H1 (cell line): ENCODE data around the gene TMEM181. TPM values are rescaled to one million over a fixed set of nuclear protein-coding genes. Genes with fewer than 3 reads are reported as not detected.

Experiments
- CTCF ChIA-PET: fragments of 300-600 bp; sonication (Branson Sonifier 250); formaldehyde crosslinking; loops from one replicate; lab custom pipeline; 2021; ENCODE audit not compliant: partially characterized antibody; lab: Charles Lee
- POLR2A ChIA-PET: fragments of 300-600 bp; sonication (Branson Sonifier 250); formaldehyde crosslinking; loops from one replicate; lab custom pipeline; 2021; ENCODE audit warnings: inconsistent platforms; ENCODE audit not compliant: partially characterized antibody; lab: Charles Lee
- DNase-seq, 2 experiments: peaks; one replicate each; pipeline versions ENCODE4 v3.0.0 to v3.0.0-alpha.2; 2010 to 2022; ENCODE audit warnings: low spot score in 2 of 2, low read depth in 1 of 2, mixed read lengths in 1 of 2
- FAIRE-seq: peaks from 2 replicates; lab custom pipeline; 2011; peaks lifted over from hg19 to GRCh38; lab: Jason Lieb, UNC
- H2AFZ ChIP-seq: 2 replicates; pipeline ENCODE4 v1.8.1; 2012; ENCODE audit warnings: low read length, inconsistent platforms
- H2AK5ac ChIP-seq: 2 replicates; pipeline ENCODE4 v1.6.1; 2013; ENCODE audit warnings: low read depth, low read length
- H2BK120ac ChIP-seq: replicated peaks from 2 replicates; pipeline ENCODE3; 2013; ENCODE audit warnings: low read depth, low read length, inconsistent platforms
- H2BK12ac ChIP-seq: 2 replicates; pipeline ENCODE4 v1.6.1; 2013; ENCODE audit warnings: low read depth, low read length
- H2BK15ac ChIP-seq: 2 replicates; pipeline ENCODE4 v1.6.1; 2013; ENCODE audit warnings: low read length
- H2BK20ac ChIP-seq: 2 replicates; pipeline ENCODE4 v1.6.1; 2013; ENCODE audit warnings: low read length
- H2BK5ac ChIP-seq: 2 replicates; pipeline ENCODE4 v1.6.1; 2013; ENCODE audit warnings: low read depth, low read length
- H3K14ac ChIP-seq: 2 replicates; pipeline ENCODE4 v1.6.1; 2013; ENCODE audit warnings: inconsistent platforms; ENCODE audit not compliant: insufficient read length
- H3K18ac ChIP-seq: 2 replicates; pipeline ENCODE4 v1.6.1; 2013; ENCODE audit warnings: low read length; ENCODE audit errors: extremely low read depth
- H3K23ac ChIP-seq: 2 replicates; pipeline ENCODE4 v1.6.1; 2013; ENCODE audit warnings: inconsistent platforms; ENCODE audit not compliant: insufficient read length
- H3K23me2 ChIP-seq: 2 replicates; pipeline ENCODE4 v1.6.1; 2013; ENCODE audit warnings: low read depth, low read length
- H3K27ac ChIP-seq: 2 replicates; pipeline ENCODE4 v1.6.1; 2011; ENCODE audit warnings: low read depth, low read length, inconsistent platforms
- H3K27me3 ChIP-seq, 4 experiments: replicated peaks in 1 of 4; 1 replicate in 1 of 4; 2 replicates in 3 of 4; pipeline versions ENCODE4 v1.6.1 to v1.8.1; 2011 to 2013; ENCODE audit warnings: low read length in 3 of 4, mild to moderate bottlenecking in 3 of 4, inconsistent platforms in 2 of 4, mixed read lengths in 2 of 4, moderate library complexity in 1 of 4; ENCODE audit not compliant: control insufficient read depth in 3 of 4, insufficient read depth in 3 of 4; ENCODE audit errors: extremely low read depth in 1 of 4
- H3K36me3 ChIP-seq, 4 experiments: 2 replicates each; pipeline versions ENCODE4 v1.6.1 to v1.8.1; 2011 to 2013; ENCODE audit warnings: mild to moderate bottlenecking in 4 of 4, low read length in 3 of 4, moderate library complexity in 2 of 4, control low read depth in 1 of 4, inconsistent platforms in 1 of 4; ENCODE audit not compliant: insufficient read depth in 4 of 4, control insufficient read depth in 2 of 4
- H3K4ac ChIP-seq: replicated peaks from 2 replicates; pipeline ENCODE3; 2013; ENCODE audit warnings: low read length, low read depth, mixed read lengths, inconsistent platforms; ENCODE audit not compliant: insufficient read length
- H3K4me1 ChIP-seq, 4 experiments: replicated peaks in 1 of 4; 1 replicate in 1 of 4; 2 replicates in 3 of 4; pipeline versions ENCODE4 v1.6.1 to v1.8.1; 2011 to 2013; ENCODE audit warnings: low read length in 3 of 4, inconsistent platforms in 2 of 4, mixed read lengths in 1 of 4; ENCODE audit not compliant: insufficient read depth in 4 of 4, control insufficient read depth in 3 of 4
- H3K4me2 ChIP-seq, 2 experiments: 2 replicates each; pipeline versions ENCODE4 v1.6.1 to v1.8.1; 2011 to 2013; ENCODE audit warnings: low read depth in 2 of 2, low read length in 2 of 2, control low read depth in 1 of 2, inconsistent platforms in 1 of 2, mild to moderate bottlenecking in 1 of 2; ENCODE audit not compliant: insufficient read depth in 1 of 2
- H3K4me3 ChIP-seq, 4 experiments: fragments of 200-600, 300-600 bp in 1 of 4; sonication (generic), shearing (Covaris generic), sonication (Bioruptor Twin) in 1 of 4; 2 replicates each; pipeline versions ENCODE4 v1.5.1 to v1.8.1; 2011 to 2016; ENCODE audit warnings: low read length in 4 of 4, low read depth in 3 of 4, control low read depth in 2 of 4, inconsistent platforms in 2 of 4, mild to moderate bottlenecking in 2 of 4, mixed read lengths in 1 of 4, moderate library complexity in 1 of 4; ENCODE audit not compliant: insufficient read depth in 2 of 4; ENCODE audit errors: extremely low read depth in 1 of 4
- H3K56ac ChIP-seq: replicated peaks from 2 replicates; pipeline ENCODE3; 2013; ENCODE audit warnings: low read depth, mild to moderate bottlenecking, mixed read lengths, low read length, inconsistent platforms; ENCODE audit not compliant: insufficient read length
- H3K79me1 ChIP-seq: 2 replicates; pipeline ENCODE4 v1.6.1; 2013; ENCODE audit warnings: low read depth, low read length, control low read depth
- H3K79me2 ChIP-seq, 2 experiments: 2 replicates each; pipeline versions ENCODE4 v1.6.1 to v1.8.1; 2012 to 2013; ENCODE audit warnings: low read length in 2 of 2, mild to moderate bottlenecking in 2 of 2, inconsistent platforms in 1 of 2; ENCODE audit not compliant: insufficient read depth in 2 of 2, control insufficient read depth in 1 of 2
- H3K9ac ChIP-seq, 4 experiments: replicated peaks in 1 of 4; 1 replicate in 1 of 4; 2 replicates in 3 of 4; pipeline versions ENCODE4 v1.6.1 to v1.8.1; 2011 to 2013; ENCODE audit warnings: low read depth in 3 of 4, low read length in 3 of 4, control low read depth in 2 of 4, mild to moderate bottlenecking in 2 of 4, moderate library complexity in 2 of 4, inconsistent platforms in 1 of 4; ENCODE audit errors: extremely low read depth in 1 of 4
- H3K9me3 ChIP-seq, 2 experiments: 2 replicates each; pipeline versions ENCODE4 v1.6.1 to v1.8.1; 2012 to 2013; ENCODE audit warnings: mild to moderate bottlenecking in 2 of 2, moderate library complexity in 2 of 2, control low read depth in 1 of 2, inconsistent platforms in 1 of 2, low read depth in 1 of 2, low read length in 1 of 2, mixed read lengths in 1 of 2; ENCODE audit not compliant: insufficient read depth in 2 of 2
- H4K20me1 ChIP-seq, 2 experiments: replicated peaks in 1 of 2; 2 replicates each; pipeline versions ENCODE3 to v1.8.1; 2011 to 2013; ENCODE audit warnings: inconsistent platforms in 2 of 2, low read length in 2 of 2, mild to moderate bottlenecking in 1 of 2; ENCODE audit not compliant: insufficient read depth in 2 of 2, control insufficient read depth in 1 of 2
- H4K5ac ChIP-seq: 2 replicates; pipeline ENCODE4 v1.6.1; 2013; ENCODE audit warnings: low read length, low read depth, mixed read lengths, inconsistent platforms; ENCODE audit not compliant: insufficient read length
- H4K8ac ChIP-seq: 2 replicates; pipeline ENCODE4 v1.8.0; 2013; ENCODE audit warnings: mild to moderate bottlenecking, moderate library complexity, low read length, inconsistent platforms; ENCODE audit not compliant: insufficient read depth; ENCODE audit errors: extremely low read depth
- H4K91ac ChIP-seq: replicated peaks from 2 replicates; pipeline ENCODE3; 2013; ENCODE audit warnings: low read length, mixed read lengths, inconsistent platforms; ENCODE audit not compliant: insufficient read length
- SAP30 ChIP-seq: fragments of 300-600 bp; sonication (generic); IDR thresholded peaks from 2 replicates; pipeline ENCODE4 v1.7.1; 2012; ENCODE audit warnings: low read length, moderate library complexity, mild to moderate bottlenecking, inconsistent platforms; ENCODE audit not compliant: insufficient read depth, insufficient replicate concordance
- SUZ12 ChIP-seq: fragments of 200-600 bp; sonication (generic); IDR thresholded peaks from 2 replicates; pipeline ENCODE4 v1.6.1; 2012; ENCODE audit warnings: mild to moderate bottlenecking, inconsistent platforms, low read length, moderate library complexity, mixed read lengths
- WGBS, 2 experiments: shearing (Covaris generic) in 1 of 2; methylation state at CpG; one replicate each; pipeline versions ENCODE4 v1.1.6 to v1.1.7; 2013 to 2015; ENCODE audit warnings: low lambda C conversion rate in 2 of 2, mixed read lengths in 2 of 2, inconsistent platforms in 1 of 2, low coverage in 1 of 2, missing lambda C conversion rate in 1 of 2; ENCODE audit not compliant: insufficient replicate concordance in 2 of 2, insufficient coverage in 1 of 2, insufficient read length in 1 of 2; ENCODE audit errors: extremely low coverage in 1 of 2, missing lambda C conversion rate in 1 of 2; 5-methylcytosine and 5-hydroxymethylcytosine counted together
- polyA plus RNA-seq, 7 experiments: library from polyadenylated mRNA; depleted of rRNA in 3 of 7; stranded (reverse) in 5 of 7; unstranded in 2 of 7; fragments of >200 nt in 5 of 7; fragments of 200-250 nt in 2 of 7; gene quantifications; 1 replicate in 5 of 7; 2 replicates in 1 of 7; 4 replicates in 1 of 7; pipeline versions ENCODE4 v1.2.1 to v1.2.3, GENCODE V29; 2011 to 2013; ENCODE audit warnings: missing spikeins in 2 of 7, mixed read lengths in 2 of 7
- total RNA-seq: library from RNA; stranded (reverse); fragmentation: NEBNext Ultra II Directional; extraction: Animal tissue kit (Norgen Biotek cat#: 25700); gene quantifications from 2 replicates; pipeline ENCODE4 v1.2.1, GENCODE V29; 2021
- TF ChIP-seq, protein P1 (sequence below): IDR thresholded peaks from 2 replicates; pipeline ENCODE4 v1.6.1; 2011; ENCODE audit warnings: low read length, improper control_type of control experiment

TMEM181 gene
- total and polyA plus RNA-seq, 2 of the 8 experiments (the other 6 are each of a cell fraction or from before 2014, with no cell fraction given) = 8.6 to 19.0 TPM

DNA sequence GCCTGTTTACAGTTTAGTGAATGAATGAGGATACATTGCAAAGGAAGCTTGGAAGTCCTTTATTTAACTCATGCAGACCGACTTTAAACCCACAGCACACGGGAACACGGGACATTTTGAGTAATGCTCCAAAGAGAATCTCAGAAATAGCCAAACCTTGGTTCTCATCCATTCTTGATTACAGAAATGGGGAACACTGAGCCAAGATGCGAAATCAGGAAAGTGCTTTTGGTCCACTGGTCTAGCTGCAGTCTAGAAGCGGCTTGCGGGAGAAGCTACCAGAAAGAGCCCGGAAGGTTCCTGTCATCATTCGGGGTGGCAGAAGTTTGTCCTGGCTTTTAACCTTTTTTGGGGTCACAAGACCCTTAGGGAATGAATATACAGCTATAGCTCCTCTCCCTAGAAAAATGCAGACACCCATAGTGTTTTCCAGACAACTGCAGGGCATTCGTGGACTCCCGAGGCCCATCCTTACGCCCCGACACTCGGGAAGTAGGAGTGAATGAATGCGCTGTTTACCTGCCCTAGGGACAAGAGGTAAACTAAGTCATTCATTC, 475 bp upstream of the TMEM181 start:
- peak overlapping the region; percentile 55 for H2AFZ ChIP-seq
- no peak for TF ChIP-seq SAP30
- TF ChIP-seq, protein P1, sequence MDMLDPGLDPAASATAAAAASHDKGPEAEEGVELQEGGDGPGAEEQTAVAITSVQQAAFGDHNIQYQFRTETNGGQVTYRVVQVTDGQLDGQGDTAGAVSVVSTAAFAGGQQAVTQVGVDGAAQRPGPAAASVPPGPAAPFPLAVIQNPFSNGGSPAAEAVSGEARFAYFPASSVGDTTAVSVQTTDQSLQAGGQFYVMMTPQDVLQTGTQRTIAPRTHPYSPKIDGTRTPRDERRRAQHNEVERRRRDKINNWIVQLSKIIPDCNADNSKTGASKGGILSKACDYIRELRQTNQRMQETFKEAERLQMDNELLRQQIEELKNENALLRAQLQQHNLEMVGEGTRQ = no peak
- 0 out of 2 replicates have a peak, but pooled peaks have one; percentile 34 for TF ChIP-seq SUZ12
- no peak overlapping the region for H3K23ac ChIP-seq
- H3K23me2 ChIP-seq = peaks cover 3% of the 10 kb centered on the region; the same call in 1 of the 2 replicates
- peak overlapping the region; percentile 58 to 95 (median 66) for H3K4me3 ChIP-seq
- peak overlapping the region; percentile 69 for H4K5ac ChIP-seq
- peak overlapping the region; percentile 17; the same call in 1 of the 2 replicates for H3K27ac ChIP-seq
- no peak overlapping the region for H2BK15ac ChIP-seq
- POLR2A ChIA-PET = interaction anchor here (0.6 to 3.1 kb wide), 9 partner anchors 9 to 403 kb away, joined by 3 to 19 read pairs (median 4); no protein-coding TSS in a partner anchor
- H3K14ac ChIP-seq = no peak overlapping the region
- peak overlapping the region; percentile 56 for H2BK5ac ChIP-seq
- no peak overlapping the region for H2BK12ac ChIP-seq
- no peaks in the 10 kb centered on the region for H3K36me3 ChIP-seq
- peaks cover 7 to 38% of the 10 kb centered on the region in 2 experiments; a peak in 3 of 4 replicates for H3K79me2 ChIP-seq
- peak overlapping the region; percentile 44 to 85 (median 66) for H3K9ac ChIP-seq
- peak overlapping the region; percentile 97; the same call in 1 of the 2 replicates for H4K8ac ChIP-seq
- H3K4me2 ChIP-seq = peak overlapping the region; percentile 80 to 83
- DNase-seq (no peak), FAIRE-seq (no peak)
- no peaks in the 10 kb centered on the region for H3K27me3 ChIP-seq
- H3K4ac ChIP-seq = peak overlapping the region; percentile 74
- no peak overlapping the region for H3K56ac ChIP-seq
- H2AK5ac ChIP-seq = no peak overlapping the region
- H3K18ac ChIP-seq = peak overlapping the region; percentile 66; the same call in 1 of the 2 replicates
- H3K4me1 ChIP-seq = peaks cover 5 to 9% (median 8%) of the 10 kb centered on the region in 4 experiments; a peak in 6 of 7 replicates
- 65% methylated on average over 14 of the region's 14 CpGs; no CpG with 5 or more reads in 1 of the 2 experiments for WGBS, 2 experiments
- peaks cover 8 to 15% of the 10 kb centered on the region in 2 experiments for H4K20me1 ChIP-seq
- no peak overlapping the region for H2BK120ac ChIP-seq
- CTCF ChIA-PET = interaction anchor here (0.7 to 1.5 kb wide), 5 partner anchors 13 to 1324 kb away, joined by 3 to 5 read pairs (median 3); no protein-coding TSS in a partner anchor
- no peak overlapping the region for H2BK20ac ChIP-seq
- peaks cover 21% of the 10 kb centered on the region for H3K79me1 ChIP-seq
- no peaks in the 10 kb centered on the region for H3K9me3 ChIP-seq
- H4K91ac ChIP-seq = no peak overlapping the region
